Effector CD8-positive, alpha-beta T cell (primary cell): ENCODE measurements around the gene RHBDD3.
A peak's percentile ranks its signal among the peaks of the same experiment; 100 is the strongest.
"Not testable (repeated sequence)": the region's sequence is repeated elsewhere in the genome, so short reads cannot be mapped to it uniquely, and the experiment has no call there.

Experiments used
- DNase-seq: peaks from one replicate; lab custom pipeline; 2025; lab: John Stamatoyannopoulos, UW

Gene RHBDD3

DNA sequence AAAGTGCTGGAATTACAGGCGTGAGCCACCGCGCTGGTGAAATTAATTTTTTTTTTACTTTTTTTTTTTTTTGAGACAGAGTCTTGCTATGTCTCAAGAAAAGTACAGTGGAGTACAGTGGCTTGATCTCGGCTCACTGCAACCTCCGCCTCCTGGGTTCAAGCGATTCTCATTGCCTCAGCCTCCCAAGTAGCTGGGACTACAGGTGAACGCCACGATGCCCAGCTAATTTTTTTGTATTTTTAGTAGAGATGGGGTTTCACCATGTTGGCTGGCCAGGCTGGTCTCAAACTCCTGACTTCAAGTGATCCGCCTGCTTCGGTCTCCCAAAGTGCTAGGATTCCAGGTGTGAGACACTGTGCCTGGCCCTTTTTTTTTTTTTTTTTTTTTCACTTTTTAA, 19.9 kb downstream of the RHBDD3 start:
- not testable (repeated sequence) for DNase-seq

DNA sequence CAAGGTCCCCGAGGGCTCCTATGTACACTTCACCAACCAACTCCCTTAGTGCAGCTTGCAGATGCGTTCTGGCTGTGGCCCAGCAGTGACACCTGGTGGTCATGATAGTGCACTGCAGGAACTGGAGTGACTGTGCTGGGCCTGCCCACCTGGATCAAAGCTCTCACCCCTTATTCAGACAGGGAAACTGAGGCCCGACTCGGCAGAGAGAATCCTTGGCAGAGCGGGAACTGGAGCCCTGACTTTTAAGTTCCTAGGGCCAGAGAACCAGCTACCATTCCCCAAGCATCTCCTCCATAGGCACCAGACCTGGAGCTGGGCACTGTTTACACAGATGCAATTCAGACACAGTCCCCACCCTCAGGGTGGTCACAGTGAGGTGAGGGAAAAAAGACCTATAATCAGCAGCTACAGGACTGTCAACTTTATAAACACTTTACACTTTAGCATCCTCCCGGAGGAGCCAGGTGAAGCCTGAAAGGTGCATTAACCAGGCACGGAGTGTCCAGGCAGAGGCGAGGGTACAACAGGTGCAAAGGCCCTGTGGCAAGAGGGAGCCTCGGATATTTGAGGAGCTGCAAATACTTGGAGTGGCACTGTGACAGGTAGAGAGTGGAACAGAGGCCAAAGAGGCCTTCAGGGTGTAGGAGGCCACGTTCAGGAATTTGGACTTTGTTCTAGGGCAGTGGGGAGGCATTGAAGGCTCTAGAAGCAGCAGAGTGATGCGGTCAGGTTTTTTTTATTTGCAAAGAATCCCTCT, 22.0 kb downstream of the RHBDD3 start:
- DNase-seq, result peak; percentile 54

DNA sequence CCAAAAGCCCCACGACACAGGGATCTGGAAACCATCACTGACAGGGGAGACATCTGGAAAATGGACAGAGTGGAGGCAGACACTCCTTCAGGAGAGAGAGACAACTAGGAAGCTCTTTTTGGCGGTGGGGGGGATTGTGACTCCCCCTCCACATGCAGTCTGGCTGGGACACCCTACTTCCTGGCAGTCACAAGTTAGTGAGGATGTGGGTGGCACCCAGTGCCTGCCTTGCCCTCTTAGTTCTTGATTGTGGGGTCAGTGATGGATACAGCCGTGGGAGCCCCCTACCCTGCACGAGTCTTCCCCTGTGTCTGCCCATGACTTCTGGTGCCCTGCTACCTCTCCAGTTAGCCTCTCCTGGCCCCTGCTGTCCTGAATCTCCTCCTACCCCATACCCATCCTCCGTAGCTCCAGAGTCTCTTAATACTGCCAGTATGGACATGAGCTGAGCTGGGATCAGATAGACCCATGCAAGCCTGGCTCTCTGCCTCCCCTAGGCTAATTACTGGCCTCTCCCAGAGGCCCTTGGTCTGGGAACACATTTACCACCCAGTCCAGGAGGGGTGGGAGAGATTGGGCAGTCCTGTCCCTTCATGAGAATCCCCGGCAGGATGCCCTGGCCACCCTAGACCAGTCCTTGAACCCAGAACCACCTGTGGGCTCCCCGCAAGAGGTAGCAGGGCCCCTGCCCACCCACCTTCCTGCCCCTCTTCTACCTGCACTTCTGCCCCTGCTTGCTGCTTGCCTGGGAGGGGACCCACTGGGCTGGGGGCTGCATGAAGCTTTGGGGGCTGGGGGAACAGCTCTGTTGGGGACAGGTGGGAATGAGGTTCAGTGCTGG, 22.8 kb downstream of the RHBDD3 start:
- no peak for DNase-seq

DNA sequence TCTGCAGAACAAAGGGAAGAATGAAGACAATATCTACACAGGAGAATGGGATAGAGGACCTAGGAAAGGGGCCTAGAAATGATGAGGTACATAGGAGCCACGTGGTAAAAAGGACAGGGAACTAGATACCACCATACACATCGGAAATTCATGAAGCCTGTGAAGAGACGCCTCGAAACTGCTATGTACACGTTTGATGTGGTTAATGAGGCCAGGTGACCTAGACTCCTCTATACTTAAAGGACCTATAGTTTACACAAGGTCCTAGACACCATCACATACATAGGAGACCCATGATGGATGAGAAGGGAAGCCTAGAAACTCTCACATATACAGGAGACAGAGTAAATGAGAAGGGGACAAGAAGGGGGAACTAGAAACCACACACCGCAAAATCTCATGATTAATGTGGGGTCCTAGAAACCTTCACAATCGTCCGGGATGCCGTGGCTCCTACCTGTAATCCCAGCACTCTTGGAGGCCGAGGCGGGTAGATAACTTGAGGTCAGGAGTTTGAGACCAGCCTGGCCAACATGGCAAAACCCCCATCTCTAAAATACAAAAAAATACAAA, 23.8 kb downstream of the RHBDD3 start:
- no peak for DNase-seq

DNA sequence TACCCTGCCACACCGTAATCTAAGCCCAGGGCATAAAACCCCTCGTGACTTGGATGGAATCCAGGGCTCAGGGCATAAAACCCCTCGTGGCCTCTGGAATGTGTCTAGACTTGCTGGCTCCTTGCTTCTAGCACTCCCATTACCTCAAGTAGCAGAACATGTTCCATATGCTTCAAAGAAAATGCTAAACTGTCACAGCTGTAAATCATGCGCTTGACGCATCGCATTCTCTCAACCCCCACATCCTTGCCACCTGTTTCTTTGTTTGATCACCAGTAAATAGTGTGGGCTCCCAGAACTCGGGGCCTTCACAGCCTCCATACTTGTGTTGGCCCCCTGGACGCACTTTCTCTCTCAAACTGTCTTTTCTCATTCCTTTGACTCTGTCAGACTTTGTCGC, 27.3 kb downstream of the RHBDD3 start:
- DNase-seq, result not testable (repeated sequence)

DNA sequence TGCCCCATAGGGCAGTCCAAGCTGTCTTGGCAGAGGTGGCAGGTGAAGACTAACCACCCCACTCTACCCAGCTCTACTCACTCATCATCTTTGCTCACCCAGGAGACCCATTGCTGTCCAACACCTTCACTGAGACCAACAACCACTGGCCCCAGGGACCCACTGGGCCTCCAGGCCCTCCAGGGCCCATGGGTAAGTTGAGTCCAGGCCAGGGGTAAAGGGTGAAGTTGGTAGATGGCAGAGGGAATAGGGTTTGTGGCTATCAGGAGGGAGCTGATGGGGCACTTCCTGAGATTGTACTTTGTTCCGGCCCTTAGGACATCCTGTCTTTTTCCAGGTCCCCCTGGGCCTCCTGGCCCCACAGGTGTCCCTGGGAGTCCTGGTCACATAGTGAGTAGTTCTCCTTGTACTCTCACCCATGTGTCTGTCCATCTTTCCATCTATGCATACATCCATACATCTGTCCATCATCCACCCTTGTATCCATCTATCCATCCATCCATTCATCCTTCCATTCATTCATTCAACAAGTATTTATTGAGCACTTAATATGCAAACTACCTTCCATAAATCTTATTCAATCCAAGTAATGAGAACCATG, 34.4 kb downstream of the RHBDD3 start:
- DNase-seq, result no peak

DNA sequence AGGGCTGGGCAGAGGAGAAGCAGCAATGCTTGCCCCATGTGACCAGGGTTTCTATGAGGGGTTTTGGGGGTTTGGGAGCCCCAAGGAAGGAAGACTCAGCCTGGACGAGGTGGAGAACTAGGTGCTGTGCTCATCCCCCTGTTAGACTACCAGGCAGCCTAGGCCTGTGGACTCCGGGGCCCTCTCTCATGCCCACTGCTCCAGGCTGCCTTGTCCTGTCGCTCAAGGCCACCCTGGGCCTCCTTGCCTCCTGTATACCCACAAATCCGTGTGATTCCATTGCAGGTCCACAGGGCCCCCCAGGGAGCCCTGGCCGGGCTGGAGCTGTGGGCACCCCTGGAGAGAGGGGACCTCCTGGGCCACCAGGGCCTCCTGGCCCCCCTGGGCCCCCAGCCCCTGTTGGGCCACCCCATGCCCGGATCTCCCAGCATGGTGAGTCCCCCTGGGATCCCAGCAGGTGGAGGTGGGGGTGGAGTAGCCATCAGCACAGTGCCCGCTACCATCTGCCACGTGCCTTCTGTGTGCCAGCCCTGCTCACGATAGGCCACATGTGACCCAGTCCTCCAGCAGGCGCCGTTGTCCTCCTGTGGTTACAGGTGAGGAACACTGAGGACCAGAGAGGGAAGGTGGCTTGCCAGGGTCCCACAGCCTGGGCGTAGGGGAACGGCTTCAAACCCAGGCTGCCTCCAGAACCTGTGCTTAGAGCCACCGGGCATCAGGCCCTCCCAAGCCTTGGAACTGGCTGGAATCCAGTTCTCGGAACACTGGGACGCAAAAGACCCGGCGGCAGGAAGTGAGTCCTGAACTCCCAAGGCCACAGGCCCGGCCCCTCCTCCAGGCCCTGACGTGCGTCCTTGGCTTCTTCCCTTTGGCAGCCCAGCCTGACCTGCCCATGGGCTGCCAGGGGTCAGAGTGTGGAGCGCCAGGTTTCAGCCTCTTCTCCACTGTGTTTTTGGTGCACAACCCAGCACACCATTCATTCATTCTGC, 35.5 kb downstream of the RHBDD3 start:
- DNase-seq, result no peak

DNA sequence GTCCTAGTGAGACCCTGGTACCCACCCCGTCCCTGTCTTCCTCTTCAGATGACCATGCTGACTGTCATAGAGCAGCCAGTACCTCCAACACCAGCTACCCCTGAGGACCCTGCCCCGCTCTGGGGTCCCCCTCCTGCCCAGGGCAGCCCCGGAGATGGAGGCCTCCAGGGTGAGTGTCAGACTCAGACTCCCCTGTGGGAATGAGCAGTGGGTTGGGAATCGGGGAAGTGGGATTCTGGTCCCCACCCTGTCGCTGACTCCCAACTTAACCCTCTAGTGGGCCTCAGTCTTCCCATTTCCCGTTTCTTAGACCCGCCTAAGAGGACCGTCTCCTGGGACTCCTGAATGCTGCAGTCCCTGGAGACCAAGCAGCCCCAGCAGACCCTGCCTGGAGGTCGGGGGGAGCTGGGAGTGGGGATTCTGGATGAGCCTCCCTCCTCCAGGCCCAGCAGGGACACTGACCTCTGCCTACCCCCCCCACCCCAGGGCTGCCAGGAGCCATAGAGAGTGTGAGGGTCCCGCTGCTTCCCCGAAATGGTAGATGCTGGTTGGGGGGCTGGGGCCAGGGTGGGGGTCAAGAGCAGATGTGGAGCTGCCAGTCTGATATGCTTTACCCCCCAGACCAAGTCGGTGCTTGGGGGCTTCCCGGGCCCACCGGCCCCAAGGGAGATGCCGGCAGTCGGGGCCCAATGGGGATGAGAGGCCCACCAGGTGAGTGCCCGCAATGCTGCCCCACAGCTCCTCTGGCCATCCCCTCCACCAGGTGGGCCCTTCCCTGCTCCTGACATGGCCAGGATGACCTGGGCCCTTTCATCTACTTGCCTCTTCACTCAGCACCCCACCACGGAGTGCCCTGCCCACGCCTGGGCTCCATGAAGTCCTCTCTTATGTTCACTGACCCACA, 36.6 kb downstream of the RHBDD3 start:
- DNase-seq, result no peak

DNA sequence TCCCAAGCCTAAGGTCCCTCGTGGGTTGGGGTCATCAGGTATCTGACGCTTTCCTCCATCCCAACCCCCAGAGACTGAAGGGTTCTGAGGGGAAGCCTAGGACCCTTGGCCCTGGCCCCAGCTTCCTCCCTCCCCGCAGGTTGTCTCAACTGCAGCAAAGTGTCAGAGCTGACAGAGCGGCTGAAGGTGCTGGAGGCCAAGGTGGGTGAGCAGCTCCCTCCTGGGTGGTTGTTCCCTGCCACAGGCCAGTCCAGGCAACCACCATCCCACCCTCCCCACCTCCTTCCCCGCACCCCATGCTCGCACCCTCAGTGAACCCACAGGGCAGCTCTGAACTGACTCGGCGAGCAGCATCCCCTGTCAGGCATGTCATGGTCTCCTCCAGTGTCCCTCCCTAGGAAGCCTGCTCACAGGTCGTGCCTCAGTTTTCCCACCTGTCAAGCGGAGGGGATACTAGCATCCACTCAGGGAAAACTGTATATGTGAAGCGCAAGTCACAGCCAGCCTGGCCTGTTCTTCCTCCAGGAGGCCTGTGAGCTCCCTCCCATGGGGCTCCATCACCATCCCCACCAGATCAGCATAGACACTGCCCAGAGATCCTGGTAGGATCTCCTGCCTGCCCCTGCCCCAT, 41.3 kb downstream of the RHBDD3 start:
- no peak for DNase-seq

DNA sequence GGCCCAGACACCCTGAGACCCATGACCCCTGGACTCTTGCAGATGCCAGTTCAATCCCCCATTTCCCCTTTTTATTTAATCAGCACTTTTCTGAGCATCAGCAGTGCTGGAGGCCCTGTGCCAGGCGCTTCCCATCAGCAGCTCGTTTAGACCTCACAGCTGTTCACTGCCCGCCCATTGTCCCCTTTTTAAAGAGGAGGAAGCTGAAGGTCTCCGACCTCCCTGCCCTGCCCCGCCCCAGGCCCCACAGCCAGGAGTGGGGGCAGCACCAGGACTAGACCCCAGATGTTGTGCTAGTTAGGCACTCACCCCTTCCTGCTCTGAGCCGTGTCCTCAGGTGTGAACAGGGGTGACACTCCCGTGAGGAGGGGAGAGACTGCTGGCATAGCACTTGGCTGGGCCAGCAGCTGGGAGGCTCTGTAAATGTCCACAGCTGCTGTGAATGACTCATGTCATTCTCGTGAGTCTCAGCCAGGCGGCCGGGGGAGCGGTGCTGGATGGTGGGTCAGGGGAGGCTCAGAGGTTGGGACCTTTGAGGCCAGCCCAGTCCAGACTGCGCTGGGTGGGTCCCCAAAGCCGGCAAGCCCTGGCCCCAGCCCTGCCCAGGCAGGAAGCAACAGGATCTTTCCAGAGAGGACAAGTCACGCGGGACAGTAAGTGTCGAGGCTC, 42.2 kb downstream of the RHBDD3 start:
- no peak for DNase-seq

DNA sequence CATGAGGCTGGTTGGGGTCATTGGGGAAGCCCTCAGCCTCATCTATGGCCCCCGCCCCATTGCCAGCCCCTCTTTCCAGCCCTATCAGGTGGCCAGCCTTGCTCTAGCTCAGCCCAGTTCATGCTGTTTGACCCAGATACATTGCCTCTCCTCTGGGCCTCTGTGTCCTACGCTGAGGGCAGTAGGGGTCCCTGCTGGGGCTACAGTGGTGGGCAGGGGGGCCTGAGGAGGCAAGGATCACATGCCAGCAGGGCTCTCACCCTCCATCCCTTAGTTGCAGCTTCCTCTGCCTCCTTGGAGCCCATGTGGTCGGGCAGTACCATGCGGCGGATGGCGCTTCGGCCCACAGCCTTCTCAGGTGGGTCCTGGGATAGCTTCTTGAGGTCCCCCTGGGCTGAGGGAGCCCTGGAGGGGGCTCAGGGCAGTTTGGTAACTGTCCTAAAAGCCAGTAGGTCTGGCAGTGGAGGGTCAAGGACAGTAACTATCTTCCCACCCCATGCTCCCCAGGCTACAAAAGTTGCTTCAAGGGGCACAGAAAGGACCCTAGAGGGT, 42.8 kb downstream of the RHBDD3 start:
- DNase-seq, result no peak

DNA sequence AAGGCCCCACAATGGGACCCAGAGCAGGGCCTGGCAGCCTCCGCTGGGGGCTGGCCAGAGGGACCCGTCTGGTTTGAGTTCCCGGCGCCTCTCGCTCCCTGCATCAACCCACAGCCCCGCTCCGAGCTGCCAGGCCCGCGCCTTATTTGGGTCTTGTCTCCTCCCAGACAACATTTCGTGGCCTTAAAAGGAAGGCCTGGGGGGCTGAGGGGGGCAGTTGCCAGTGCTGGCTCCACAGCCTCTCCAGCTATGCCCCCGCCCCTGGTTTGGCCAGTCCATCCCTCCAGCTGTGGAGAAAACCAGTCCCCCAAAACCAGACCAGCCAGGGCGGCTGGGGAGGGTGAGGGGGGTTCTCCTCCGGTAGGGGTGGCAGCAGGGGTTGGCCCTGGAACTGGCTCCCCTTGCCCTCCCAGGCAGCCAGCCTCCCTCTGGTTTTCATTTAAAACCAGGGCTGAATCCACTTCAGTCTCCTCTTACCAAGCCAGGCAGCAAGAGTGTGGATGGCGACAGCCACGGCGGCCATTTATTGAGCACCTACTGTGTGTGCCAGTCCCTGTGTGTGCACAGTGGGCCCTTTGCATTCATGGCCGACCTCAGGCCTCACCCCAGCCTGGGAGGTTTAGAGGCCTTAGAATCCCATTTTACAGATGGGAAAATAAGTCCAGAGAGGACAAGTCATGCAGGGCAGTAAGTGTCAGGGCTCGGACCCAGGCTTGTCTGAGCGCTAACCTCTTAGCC, 43.5 kb downstream of the RHBDD3 start:
- DNase-seq, result no peak

DNA sequence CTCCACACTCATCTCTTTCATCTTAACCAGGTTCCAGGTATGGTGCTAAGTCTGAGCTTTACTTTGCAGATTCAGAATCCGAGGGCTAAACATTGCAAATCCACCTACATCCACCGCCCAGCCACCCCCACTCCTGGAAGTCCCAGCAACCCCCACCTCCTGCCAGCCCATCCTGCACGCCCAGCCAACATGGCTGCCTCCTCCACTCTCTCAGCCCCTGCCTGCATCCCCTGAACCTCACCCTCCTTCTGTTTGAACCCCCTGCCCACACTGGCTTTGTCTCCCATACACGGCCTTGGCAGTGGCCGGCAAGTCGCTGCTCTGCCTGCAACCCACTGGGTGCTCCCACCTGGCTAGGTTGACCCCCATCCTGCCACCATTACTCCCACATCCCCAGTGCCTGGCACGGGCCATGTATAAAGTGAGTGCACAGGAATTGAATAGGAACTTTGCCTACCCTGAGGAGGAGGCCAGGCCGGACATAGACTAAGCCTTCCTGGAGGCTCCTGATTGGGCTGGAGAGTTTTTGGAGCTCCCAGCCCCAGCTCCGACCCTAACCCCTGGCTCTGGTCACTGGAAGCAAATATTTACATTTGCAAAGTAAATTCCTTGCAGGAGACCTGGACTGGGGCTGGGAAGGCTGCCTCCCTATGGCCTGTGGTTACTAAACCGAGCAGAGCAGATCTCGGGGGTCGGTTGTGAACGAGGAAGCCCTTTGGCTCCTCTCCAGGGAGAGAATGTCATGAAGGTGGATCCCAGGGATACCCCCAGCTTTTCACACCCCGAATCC, 47.7 kb downstream of the RHBDD3 start:
- DNase-seq, result no peak

DNA sequence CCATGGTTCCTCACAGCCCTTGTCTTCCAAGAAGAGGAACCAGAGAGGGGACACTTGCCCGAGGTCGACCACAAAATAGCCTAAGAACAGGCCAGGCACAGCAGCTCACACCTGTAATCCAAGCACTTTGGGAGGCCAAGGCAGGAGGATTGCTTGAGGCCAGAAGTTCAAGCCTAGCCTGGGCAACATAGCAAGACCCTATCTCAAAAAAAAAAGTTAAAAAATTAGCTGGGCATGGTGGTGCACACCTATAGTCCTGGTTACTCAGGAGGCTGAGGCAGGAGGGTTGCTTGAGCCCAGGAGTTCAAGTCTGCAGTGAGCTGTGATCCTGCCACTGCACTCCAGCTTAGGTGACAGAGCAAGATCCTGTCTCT, 48.4 kb downstream of the RHBDD3 start:
- DNase-seq, result not testable (repeated sequence)

DNA sequence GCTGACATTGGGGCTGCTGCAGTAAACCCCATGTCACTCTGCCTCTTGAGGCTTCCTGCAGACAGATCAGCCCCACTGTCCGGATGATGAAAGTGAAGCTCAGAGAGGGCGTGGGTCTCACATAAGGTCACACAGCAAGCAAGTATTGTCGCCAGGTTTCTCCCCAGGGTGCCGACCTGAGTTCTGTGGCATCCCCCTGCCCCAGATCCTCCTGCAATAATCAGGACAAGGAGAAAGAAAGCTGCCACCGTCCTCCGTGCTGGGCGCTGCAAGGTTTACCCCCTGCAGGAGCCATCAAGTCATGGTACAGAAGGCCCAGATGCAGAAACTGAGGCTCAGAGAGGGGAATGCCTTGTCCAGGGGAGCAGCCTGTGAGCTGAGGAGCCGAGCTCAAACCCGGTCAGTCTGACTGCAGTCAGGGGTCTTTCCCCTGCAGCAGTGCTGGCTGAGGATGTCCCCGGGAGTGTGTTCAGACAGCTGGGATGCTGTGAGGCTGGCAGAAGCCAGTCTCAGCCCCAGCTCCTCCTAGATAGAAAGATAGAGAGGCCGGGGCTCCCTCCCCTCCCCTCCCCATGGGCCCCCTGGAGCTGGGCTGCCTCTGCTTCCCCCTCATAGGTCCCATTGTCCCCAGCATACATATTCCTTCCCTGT, 48.9 kb downstream of the RHBDD3 start:
- DNase-seq, result no peak

DNA sequence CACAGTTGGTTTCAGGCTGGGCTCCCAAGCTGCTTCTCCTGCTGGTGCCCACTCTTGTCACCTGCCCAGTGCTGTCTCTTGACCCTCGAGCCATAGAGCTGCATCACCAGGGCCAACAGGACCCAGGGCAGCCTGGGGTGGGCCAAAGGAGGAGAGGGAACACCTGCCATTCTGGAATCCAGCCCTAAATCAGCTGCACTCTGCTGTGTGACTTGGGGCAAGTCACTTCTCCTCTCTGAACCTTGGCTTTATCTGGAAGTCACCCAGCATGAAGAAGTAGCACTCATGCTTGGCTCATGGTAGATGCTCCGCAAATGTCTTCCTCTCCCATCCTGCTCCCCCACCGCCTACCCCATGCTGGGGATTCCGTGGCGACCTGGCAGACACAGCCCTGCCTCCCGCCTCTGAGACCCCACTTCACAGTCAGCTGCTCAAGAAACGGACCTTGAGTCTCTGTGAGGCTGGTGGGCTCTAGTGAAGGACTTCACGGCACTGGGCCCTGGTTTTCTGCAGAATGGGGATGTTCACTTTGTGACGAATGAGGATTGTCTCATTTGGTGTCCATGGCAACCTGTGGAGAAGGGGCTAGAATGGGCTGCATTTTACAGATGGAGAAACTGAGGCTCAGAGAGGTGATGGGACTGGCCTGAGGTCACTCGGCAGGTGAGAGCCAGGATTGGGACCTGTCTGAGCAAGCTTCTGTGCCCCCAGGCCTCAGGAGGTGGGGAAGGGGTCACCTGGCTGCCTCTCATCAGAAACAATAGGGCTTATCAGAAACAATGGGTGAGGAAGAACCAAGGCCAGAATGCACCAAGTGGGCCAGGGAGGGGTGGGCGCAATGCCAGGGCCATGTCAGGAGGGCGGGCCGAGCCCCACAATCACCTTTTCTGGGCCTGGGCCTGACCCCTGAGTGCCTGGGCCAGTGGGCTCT, 49.7 kb downstream of the RHBDD3 start:
- DNase-seq, result no peak
